ENCODE data around the gene DPYSL3. TPM values are rescaled to one million over a fixed set of nuclear protein-coding genes. Genes with fewer than 3 reads are reported as not detected.
"Not testable (repeated sequence)": the region's sequence is repeated elsewhere in the genome, so short reads cannot be mapped to it uniquely, and the experiment has no call there.

Gene DPYSL3
- total and polyA plus RNA-seq, 5 experiments from 2014 or later, result not detected

DNA sequence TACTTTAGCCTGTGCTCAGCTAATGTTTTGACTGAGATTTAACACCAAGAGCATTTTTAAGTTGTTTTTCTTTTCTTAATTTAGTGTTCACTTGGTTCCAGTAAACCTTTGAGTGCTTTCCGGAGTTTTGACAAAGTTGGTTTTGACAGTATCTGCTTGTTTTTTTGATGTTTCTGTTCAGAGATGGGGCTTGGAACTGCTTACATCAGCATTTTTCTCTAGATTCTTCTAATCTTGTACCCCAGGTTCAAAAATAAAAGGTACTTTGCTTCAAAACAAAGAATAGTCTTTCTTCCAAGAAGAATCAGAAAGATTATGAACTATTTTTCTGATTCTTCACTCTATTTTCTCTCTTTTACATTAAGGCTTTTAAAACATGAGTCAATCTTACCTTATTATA, 132.2 kb downstream of the DPYSL3 start:
- H3K27ac Mint-ChIP-seq, result no peak overlapping the region
- peaks cover 0 to 9% (median 5%) of the 10 kb centered on the region in 5 donors for H3K27me3 Mint-ChIP-seq
- H3K4me1 Mint-ChIP-seq, result no peaks in the 10 kb centered on the region
- ATAC-seq, result no peak
- POLR2A ChIA-PET, result no interaction called here
- no peak overlapping the region for H3K4me3 Mint-ChIP-seq
- peaks cover 0 to 19% (median 2%) of the 10 kb centered on the region in 9 donors for H3K9me3 Mint-ChIP-seq
- DNase-seq, result no peak
- H3K36me3 Mint-ChIP-seq, result no peaks in the 10 kb centered on the region

DNA sequence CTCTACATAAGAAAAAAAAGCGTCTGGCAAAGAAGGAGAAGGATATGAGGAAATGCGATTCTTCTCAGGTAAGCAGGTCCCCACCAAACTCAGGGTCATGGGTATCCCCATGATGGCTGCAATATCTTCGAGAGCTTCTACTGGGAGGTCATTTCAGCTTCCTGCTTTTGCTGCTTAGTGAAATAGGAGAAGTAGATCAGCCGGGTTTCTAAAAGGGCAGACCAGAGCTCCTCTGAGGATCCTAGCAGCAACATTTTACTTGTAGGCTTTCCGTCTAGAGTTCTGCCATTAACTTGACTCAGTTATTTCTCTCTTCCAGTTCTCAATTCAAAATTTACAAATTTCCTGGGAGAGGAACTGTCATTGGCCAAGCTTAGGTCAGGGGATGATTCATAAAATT, 134.7 kb downstream of the DPYSL3 start:
- ATAC-seq, result no peak
- peaks cover 0 to 16% (median 8%) of the 10 kb centered on the region in 5 donors for H3K27me3 Mint-ChIP-seq
- peaks cover 0 to 19% (median 3%) of the 10 kb centered on the region in 9 donors for H3K9me3 Mint-ChIP-seq
- H3K27ac Mint-ChIP-seq, result no peak overlapping the region
- peaks cover 0 to 1% (median 0%) of the 10 kb centered on the region in 4 donors for H3K4me1 Mint-ChIP-seq
- POLR2A ChIA-PET, result no interaction called here
- no peak for DNase-seq
- no peak overlapping the region for H3K4me3 Mint-ChIP-seq
- no peaks in the 10 kb centered on the region for H3K36me3 Mint-ChIP-seq

DNA sequence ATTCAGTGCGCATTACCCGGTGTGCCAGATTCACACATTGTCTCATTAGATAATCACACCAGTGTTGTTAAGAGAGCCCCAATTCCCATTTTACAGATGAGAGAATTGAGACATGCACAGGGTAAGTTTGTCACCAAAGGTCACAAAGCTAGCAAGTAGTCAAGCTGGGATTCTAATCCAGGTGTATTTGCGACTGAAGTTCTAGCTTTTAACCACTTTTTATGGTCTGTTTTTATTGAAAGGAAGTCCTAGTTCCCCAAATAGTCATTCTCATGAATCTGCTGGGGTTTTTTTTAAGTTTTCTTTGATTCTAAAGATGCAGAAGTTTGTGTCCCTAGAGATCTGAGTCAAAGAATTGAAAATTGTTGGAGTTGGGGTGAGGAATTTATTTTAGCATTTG, 136.5 kb downstream of the DPYSL3 start:
- ATAC-seq (no peak), DNase-seq (no peak)
- Mint-ChIP-seq H3K27ac (no peak overlapping the region), H3K4me3 (no peak overlapping the region), H3K4me1 (peaks cover 0 to 1% (median 0%) of the 10 kb centered on the region in 4 donors), H3K9me3 (peaks cover 0 to 6% (median 2%) of the 10 kb centered on the region in 9 donors), H3K36me3 (no peaks in the 10 kb centered on the region), H3K27me3 (peaks cover 0 to 16% (median 3%) of the 10 kb centered on the region in 5 donors)
- POLR2A ChIA-PET, result no interaction called here

DNA sequence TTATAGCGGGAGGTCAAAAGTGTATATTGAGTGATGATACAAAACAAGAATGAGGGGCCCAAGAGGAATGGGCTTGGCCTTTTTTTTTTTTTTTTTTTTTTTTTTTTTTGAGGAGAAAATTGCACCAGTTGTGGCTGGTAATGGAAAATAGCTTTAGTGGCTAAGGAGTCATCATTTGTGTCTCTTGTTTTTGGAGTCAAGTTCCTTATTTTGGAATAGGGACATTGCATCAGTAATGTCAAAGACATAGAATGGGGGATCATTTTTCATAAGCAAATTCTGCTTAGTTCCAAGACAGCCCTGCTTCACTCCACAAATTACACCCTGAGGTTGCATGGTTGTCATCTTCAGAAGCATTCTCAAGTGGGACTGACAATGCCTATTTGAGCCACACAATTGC, 137.7 kb downstream of the DPYSL3 start:
- peaks cover 0 to 1% (median 0%) of the 10 kb centered on the region in 4 donors for H3K4me1 Mint-ChIP-seq
- H3K27me3 Mint-ChIP-seq, result peaks cover 0 to 17% (median 3%) of the 10 kb centered on the region in 5 donors
- no peak overlapping the region for H3K27ac Mint-ChIP-seq
- DNase-seq (no peak), ATAC-seq (no peak)
- POLR2A ChIA-PET, result no interaction called here
- peaks cover 0 to 6% (median 0%) of the 10 kb centered on the region in 9 donors for H3K9me3 Mint-ChIP-seq
- no peak overlapping the region for H3K4me3 Mint-ChIP-seq
- no peaks in the 10 kb centered on the region for H3K36me3 Mint-ChIP-seq

DNA sequence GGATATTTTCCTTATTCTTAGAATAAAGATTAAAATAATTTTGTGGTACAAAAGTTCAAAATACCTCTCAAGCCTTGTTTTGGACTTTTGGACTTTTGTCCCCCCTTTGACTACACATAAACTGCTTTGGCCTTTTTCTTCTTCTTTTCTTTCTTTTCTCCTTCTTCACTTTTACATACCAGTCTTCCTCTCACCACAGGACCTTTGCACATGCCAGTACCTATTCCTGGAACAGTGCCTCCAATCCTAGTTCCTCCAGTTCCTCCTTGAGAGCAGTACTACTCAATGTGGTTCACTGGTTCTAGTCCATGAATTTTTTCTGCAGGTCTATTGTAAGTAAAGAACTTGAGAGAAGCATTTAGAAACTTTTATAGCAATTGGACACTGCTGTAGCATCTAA, 138.6 kb downstream of the DPYSL3 start:
- H3K9me3 Mint-ChIP-seq, result peaks cover 0 to 6% (median 0%) of the 10 kb centered on the region in 9 donors
- H3K36me3 Mint-ChIP-seq, result no peaks in the 10 kb centered on the region
- H3K4me3 Mint-ChIP-seq, result no peak overlapping the region
- no peak overlapping the region for H3K27ac Mint-ChIP-seq
- POLR2A ChIA-PET, result no interaction called here
- DNase-seq (no peak), ATAC-seq (no peak)
- H3K27me3 Mint-ChIP-seq, result peaks cover 0 to 12% (median 3%) of the 10 kb centered on the region in 5 donors
- H3K4me1 Mint-ChIP-seq, result peaks cover 0 to 1% (median 0%) of the 10 kb centered on the region in 4 donors

DNA sequence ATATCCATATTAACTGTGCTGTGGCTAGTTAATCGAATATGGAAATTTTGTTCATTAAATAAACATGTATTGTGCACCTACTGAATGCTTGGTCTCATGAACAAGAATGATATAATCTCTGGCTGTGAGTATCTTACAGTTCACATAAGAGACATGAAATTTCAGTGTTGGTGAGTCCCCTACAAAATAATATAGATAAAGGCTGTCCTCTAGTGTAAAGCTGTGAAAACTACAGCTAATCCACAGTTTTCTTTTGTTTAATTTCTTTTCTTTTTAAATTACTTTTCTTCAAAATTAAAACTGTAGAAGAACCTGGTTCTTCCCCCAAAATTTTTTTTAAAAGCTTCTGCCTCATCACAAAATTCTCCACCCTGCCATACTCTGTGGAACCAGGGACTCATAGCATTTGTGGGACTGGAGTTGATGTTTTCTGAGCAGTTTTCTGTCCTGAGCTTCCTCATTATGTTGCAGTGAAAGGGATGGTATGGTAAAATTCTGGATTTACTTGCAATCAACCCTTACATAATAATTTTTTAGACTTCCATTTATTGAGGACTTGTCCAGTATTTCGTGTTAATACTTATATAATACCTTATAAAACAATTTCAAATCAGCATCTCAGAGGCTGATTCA, 140.0 kb downstream of the DPYSL3 start:
- POLR2A ChIA-PET, result no interaction called here
- no peak for ATAC-seq

DNA sequence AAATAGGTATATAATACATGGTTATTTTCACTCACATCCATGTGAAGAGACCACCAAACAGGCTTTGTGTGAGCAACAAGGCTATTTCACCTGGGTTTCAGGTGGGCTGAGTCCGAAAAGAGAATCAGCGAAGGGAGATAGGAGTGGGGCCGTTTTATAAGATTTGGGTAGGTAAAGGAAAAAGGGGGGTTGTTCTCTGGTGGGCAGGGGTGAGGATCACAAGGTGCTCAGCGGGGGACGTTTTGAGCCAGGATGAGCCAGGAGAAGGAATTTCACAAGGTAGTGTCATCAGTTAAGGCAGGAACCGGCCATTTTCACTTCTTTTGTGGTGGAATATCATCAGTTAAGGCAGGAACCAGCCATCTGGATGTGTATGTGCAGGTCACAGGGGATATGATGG, 142.5 kb downstream of the DPYSL3 start:
- Mint-ChIP-seq H3K9me3 (peaks cover 0 to 18% (median 2%) of the 10 kb centered on the region in 9 donors), H3K27me3 (peaks cover 1 to 23% (median 4%) of the 10 kb centered on the region in 5 donors)
- DNase-seq, POLR2A ChIA-PET, ATAC-seq, H3K27ac Mint-ChIP-seq, H3K4me3 Mint-ChIP-seq, H3K36me3 Mint-ChIP-seq, H3K4me1 Mint-ChIP-seq: not testable (repeated sequence)

More for the DNA sequence above, 140.0 kb downstream of the DPYSL3 start:
- Mint-ChIP-seq H3K27me3 (peaks cover 0 to 19% (median 3%) of the 10 kb centered on the region in 5 donors), H3K36me3 (no peaks in the 10 kb centered on the region), H3K4me3 (no peak overlapping the region), H3K9me3 (peaks cover 0 to 14% (median 0%) of the 10 kb centered on the region in 9 donors), H3K4me1 (peaks cover 0 to 1% (median 0%) of the 10 kb centered on the region in 4 donors), H3K27ac (no peak overlapping the region)
- no peak for DNase-seq

DNA sequence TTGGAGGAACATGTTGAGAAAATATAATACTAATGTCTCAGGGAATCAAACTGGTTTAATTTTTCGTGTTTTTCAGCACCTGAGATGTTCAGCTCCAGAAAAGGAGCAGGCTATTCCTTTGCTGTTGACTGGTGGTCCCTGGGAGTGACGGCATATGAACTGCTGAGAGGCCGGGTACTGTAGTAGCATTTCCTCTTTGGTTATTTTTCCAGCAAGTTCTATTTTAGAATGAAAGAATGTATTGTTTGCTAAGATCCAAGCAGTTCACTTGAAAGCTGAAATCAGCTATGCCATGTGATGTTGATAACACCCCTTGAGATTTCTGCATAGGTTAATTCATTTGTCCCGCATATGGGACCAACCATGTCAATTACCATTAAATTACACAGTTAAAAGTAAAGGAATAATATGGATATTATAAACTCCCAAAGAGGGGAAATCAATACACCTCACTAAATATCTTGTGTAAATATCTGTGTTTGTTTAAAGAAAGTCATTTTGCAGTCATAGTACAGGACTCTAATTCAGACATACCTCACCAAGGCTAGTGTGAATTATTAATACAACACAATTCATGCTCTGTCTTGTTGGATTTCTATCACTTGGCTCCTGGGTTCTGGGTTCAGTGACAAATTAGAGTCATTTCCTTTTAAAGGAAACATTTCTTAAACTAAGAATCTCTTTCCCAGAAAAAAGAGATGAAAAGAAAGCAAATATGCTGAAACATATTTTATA, 148.3 kb downstream of the DPYSL3 start:
- Mint-ChIP-seq H3K36me3 (no peaks in the 10 kb centered on the region), H3K4me3 (no peak overlapping the region), H3K27ac (no peak overlapping the region), H3K27me3 (peaks cover 0 to 14% (median 3%) of the 10 kb centered on the region in 5 donors), H3K4me1 (no peaks in the 10 kb centered on the region), H3K9me3 (peaks cover 0 to 15% (median 2%) of the 10 kb centered on the region in 9 donors)
- POLR2A ChIA-PET, result no interaction called here
- no peak for ATAC-seq
- no peak for DNase-seq

DNA sequence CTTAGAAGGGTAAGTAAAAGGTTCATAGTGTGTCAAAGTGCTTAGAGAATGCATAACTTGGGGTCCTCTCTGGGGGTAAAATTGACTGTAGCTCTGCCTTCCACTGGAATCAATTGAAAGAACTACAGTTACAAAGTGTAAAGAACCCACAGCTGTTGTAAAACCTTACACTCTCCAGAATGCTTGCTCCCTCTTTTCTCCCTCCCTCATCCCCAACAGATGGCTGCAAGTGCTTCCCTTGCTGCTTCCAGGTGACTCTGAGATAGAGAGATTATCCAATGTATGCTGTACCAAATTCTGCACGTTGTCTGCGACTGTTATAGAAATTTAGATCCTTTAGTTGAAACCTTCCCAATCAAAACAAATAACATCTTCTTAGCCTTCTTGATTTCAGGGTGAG, 149.1 kb downstream of the DPYSL3 start:
- Mint-ChIP-seq H3K27me3 (peaks cover 0 to 10% (median 3%) of the 10 kb centered on the region in 5 donors), H3K9me3 (peaks cover 0 to 13% (median 2%) of the 10 kb centered on the region in 9 donors), H3K36me3 (no peaks in the 10 kb centered on the region), H3K4me1 (no peaks in the 10 kb centered on the region), H3K27ac (no peak overlapping the region), H3K4me3 (no peak overlapping the region)
- POLR2A ChIA-PET, result no interaction called here
- DNase-seq (no peak), ATAC-seq (no peak)

DNA sequence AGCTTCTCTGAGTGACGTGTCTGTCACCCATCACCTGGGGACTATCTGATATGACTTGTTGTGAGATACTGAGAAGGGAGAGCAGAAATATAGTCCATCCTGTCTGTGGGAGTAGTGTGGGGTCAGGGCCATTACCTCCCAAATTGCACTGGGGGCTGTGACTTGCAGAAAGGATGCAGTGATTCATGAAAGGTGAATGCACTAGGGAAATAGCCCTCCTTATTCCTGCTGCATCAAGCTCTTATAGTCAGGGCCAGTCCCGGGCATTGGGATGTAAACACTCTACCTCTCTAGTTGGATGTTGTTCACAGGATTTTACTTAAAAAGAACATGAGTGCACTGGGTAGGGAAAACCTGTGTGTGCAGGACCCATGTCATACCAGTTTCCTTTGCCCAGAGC, 150.3 kb downstream of the DPYSL3 start:
- H3K36me3 Mint-ChIP-seq, result no peaks in the 10 kb centered on the region
- DNase-seq (no peak), ATAC-seq (no peak)
- POLR2A ChIA-PET, result no interaction called here
- H3K4me1 Mint-ChIP-seq, result no peaks in the 10 kb centered on the region
- peaks cover 0 to 5% (median 2%) of the 10 kb centered on the region in 9 donors for H3K9me3 Mint-ChIP-seq
- peaks cover 0 to 7% (median 3%) of the 10 kb centered on the region in 5 donors for H3K27me3 Mint-ChIP-seq
- no peak overlapping the region for H3K4me3 Mint-ChIP-seq
- H3K27ac Mint-ChIP-seq, result no peak overlapping the region

DNA sequence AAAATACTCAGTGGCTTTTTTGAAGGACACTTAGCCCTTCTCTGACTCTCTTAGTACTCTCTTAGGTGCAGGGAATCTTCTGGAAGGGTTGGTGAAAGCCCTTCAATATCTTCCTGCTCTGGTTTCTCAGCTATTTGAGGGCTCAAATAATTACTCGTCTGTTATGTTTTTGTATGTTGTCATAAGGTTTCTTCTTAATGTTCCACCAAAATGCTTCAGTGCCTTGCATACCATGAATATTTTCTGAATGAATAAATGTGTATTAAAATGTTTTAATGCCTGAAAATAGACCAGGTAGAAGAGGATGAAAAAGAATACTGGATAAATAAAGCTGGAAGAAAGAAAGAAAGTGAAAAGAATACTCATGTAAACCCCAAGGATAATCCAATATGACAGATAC, 150.8 kb downstream of the DPYSL3 start:
- Mint-ChIP-seq H3K36me3 (no peaks in the 10 kb centered on the region), H3K9me3 (peaks cover 0 to 2% (median 0%) of the 10 kb centered on the region in 9 donors), H3K27me3 (peaks cover 0 to 4% (median 2%) of the 10 kb centered on the region in 5 donors), H3K4me1 (no peaks in the 10 kb centered on the region), H3K4me3 (no peak overlapping the region), H3K27ac (no peak overlapping the region)
- POLR2A ChIA-PET, result no interaction called here
- ATAC-seq, result no peak
- no peak for DNase-seq

DNA sequence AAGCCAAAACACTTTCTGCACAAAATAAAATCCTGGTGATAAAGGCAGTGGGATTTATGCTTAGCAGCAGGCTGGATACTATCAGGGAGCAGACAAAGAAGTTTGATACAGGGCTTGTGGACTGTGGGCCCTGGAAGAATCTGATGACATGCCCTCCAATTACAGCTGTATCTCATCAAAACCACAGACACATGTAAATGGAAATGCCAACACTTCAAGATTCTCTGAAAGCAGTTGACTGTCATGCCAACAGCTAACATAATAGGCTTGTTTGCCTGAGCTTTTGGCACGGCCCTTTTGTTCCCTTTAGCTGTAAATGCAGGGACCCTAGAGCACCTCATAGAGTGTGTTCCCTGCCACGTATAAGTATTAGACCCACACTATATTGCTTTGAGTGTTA, 160.6 kb downstream of the DPYSL3 start:
- H3K9me3 Mint-ChIP-seq, result no peaks in the 10 kb centered on the region
- POLR2A ChIA-PET, result no interaction called here

DNA sequence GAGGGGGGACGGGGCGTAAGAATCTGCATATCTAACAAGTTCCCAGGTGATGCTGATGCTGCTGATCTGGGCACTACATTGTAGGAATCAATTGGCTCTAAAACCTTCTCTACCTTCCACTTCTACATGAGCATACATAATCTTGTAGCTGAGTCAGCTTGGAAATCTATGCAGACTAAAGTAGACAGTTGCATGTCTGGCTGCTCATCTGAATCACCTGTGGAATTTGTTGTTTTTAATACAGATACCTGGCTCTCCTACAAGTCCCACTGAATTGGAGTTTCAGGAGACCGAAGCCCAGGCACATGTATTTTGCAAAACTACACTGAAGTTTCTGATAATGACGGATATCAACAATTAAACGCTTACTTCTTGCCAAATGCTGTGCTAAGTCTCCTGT, 161.4 kb downstream of the DPYSL3 start:
- no peaks in the 10 kb centered on the region for H3K36me3 Mint-ChIP-seq
- H3K27ac Mint-ChIP-seq, result no peak overlapping the region
- no peak for DNase-seq
- ATAC-seq, result no peak
- H3K4me1 Mint-ChIP-seq, result no peaks in the 10 kb centered on the region
- H3K27me3 Mint-ChIP-seq, result peaks cover 0 to 9% (median 3%) of the 10 kb centered on the region in 5 donors
- no peak overlapping the region for H3K4me3 Mint-ChIP-seq
- POLR2A ChIA-PET, result no interaction called here
- no peaks in the 10 kb centered on the region for H3K9me3 Mint-ChIP-seq

More for the DNA sequence above, 160.6 kb downstream of the DPYSL3 start:
- ATAC-seq, result no peak
- Mint-ChIP-seq H3K4me3 (no peak overlapping the region), H3K27me3 (peaks cover 0 to 9% (median 3%) of the 10 kb centered on the region in 5 donors), H3K36me3 (no peaks in the 10 kb centered on the region), H3K4me1 (no peaks in the 10 kb centered on the region), H3K27ac (no peak overlapping the region)
- no peak for DNase-seq

Measured in naive thymus-derived CD8-positive, alpha-beta T cell (primary cell).